Activated CD8-positive, alpha-beta memory T cell treated with anti-CD3 and anti-CD28 coated beads, Interleukin-2, amount 10 ng/mL, durations not matched to agents 7 days and 5 days (primary cell): Measurements from ENCODE around the gene S100A13. TPM values are rescaled to one million over a fixed set of nuclear protein-coding genes. Genes with fewer than 3 reads are reported as not detected.
"Not testable (repeated sequence)": the region's sequence is repeated elsewhere in the genome, so short reads cannot be mapped to it uniquely, and the experiment has no call there.

Experiments used
- ATAC-seq: fragments of 150-1000 bp; cut with Tn5 transposase; one replicate; pipeline ENCODE4 v1.10.0; 2021; ENCODE audit warnings: moderate library complexity
- CTCF ChIA-PET: fragments of 350-600 bp; sonication (Branson Sonifier 250); formaldehyde crosslinking; loops from one replicate; lab custom pipeline; 2021; ENCODE audit warnings: antibody characterized with exemption; lab: Charles Lee
- DNase-seq: peaks from one replicate; pipeline ENCODE4 v3.0.0-alpha.2; 2020
- H3K27ac Mint-ChIP-seq: one replicate; pipeline ENCODE4 v1.8.0; 2021; ENCODE audit warnings: mild to moderate bottlenecking, mixed read lengths
- H3K27me3 Mint-ChIP-seq: one replicate; pipeline ENCODE4 v1.8.0; 2021; ENCODE audit warnings: mixed read lengths
- H3K36me3 Mint-ChIP-seq: one replicate; pipeline ENCODE4 v1.8.0; 2021; ENCODE audit warnings: mild to moderate bottlenecking, mixed read lengths
- H3K4me1 Mint-ChIP-seq: one replicate; pipeline ENCODE4 v1.8.0; 2021; ENCODE audit warnings: mixed read lengths
- H3K4me3 Mint-ChIP-seq: one replicate; pipeline ENCODE4 v1.8.0; 2021; ENCODE audit warnings: mild to moderate bottlenecking, moderate library complexity, mixed read lengths
- H3K9me3 Mint-ChIP-seq: one replicate; pipeline ENCODE4 v1.8.0; 2022; ENCODE audit warnings: low read depth, mixed read lengths
- total RNA-seq, 2 experiments: library from RNA; stranded (reverse); gene quantifications; one replicate each; pipeline ENCODE4 v1.2.3, GENCODE V29; 2021

S100A13 gene
- total RNA-seq, 2 experiments from 2014 or later = 6.0 to 7.0 TPM

GRCh38 chr1:153643100-153643499, 15.8 kb upstream of the S100A13 start:
- Mint-ChIP-seq H3K9me3 (no peaks in the 10 kb centered on the region), H3K4me3 (no peak overlapping the region), H3K27ac (no peak overlapping the region), H3K36me3 (peaks cover 69% of the 10 kb centered on the region), H3K27me3 (no peaks in the 10 kb centered on the region), H3K4me1 (peaks cover 29% of the 10 kb centered on the region)
- no peak for ATAC-seq
- no peak for DNase-seq
- CTCF ChIA-PET = interaction anchor here (0.9 to 1.6 kb wide), 4 partner anchors 9 to 37 kb away, joined by 3 to 6 read pairs (median 4); partner anchors contain the start of gene CHTOP

- DNase-seq (no peak), ATAC-seq (no peak)
- Mint-ChIP-seq H3K4me1 (peaks cover 31% of the 10 kb centered on the region), H3K4me3 (no peak overlapping the region), H3K27me3 (no peaks in the 10 kb centered on the region), H3K9me3 (no peaks in the 10 kb centered on the region), H3K36me3 (peaks cover 70% of the 10 kb centered on the region), H3K27ac (no peak overlapping the region)
- CTCF ChIA-PET = interaction anchor here (1.4 kb wide), 1 partner anchor 8 kb away, joined by 5 read pairs; the partner anchor contains the start of gene CHTOP
Observed at GRCh38 chr1:153642161-153642560, 14.9 kb upstream of the S100A13 start.

- DNase-seq (no peak), ATAC-seq (no peak)
- no peak overlapping the region for H3K27ac Mint-ChIP-seq
- CTCF ChIA-PET = no interaction called here
- H3K36me3 Mint-ChIP-seq = peaks cover 73% of the 10 kb centered on the region
- no peaks in the 10 kb centered on the region for H3K27me3 Mint-ChIP-seq
- no peak overlapping the region for H3K4me3 Mint-ChIP-seq
- H3K4me1 Mint-ChIP-seq = peaks cover 32% of the 10 kb centered on the region
- H3K9me3 Mint-ChIP-seq = no peaks in the 10 kb centered on the region
Observed at GRCh38 chr1:153640861-153641260, 13.6 kb upstream of the S100A13 start.

- H3K27ac Mint-ChIP-seq, DNase-seq, H3K27me3 Mint-ChIP-seq, CTCF ChIA-PET, H3K4me3 Mint-ChIP-seq, ATAC-seq, H3K9me3 Mint-ChIP-seq: not testable (repeated sequence)
- Mint-ChIP-seq H3K36me3 (peaks cover 68% of the 10 kb centered on the region), H3K4me1 (peaks cover 31% of the 10 kb centered on the region)
Observed at GRCh38 chr1:153640213-153640612, 12.9 kb upstream of the S100A13 start.

GRCh38 chr1:153639280-153639679, 12.0 kb upstream of the S100A13 start:
- H3K27me3 Mint-ChIP-seq = no peaks in the 10 kb centered on the region
- H3K27ac Mint-ChIP-seq = no peak overlapping the region
- DNase-seq (no peak), ATAC-seq (no peak)
- H3K36me3 Mint-ChIP-seq = peaks cover 65% of the 10 kb centered on the region
- H3K4me3 Mint-ChIP-seq = no peak overlapping the region
- CTCF ChIA-PET = no interaction called here
- peaks cover 34% of the 10 kb centered on the region for H3K4me1 Mint-ChIP-seq
- H3K9me3 Mint-ChIP-seq = no peaks in the 10 kb centered on the region

- no peak for ATAC-seq
- H3K36me3 Mint-ChIP-seq = peaks cover 58% of the 10 kb centered on the region
- CTCF ChIA-PET = interaction anchor here (1.2 to 1.4 kb wide), 3 partner anchors 11 to 128 kb away, joined by 3 to 5 read pairs (median 4); partner anchors contain the start of gene S100A13
- no peak overlapping the region for H3K4me3 Mint-ChIP-seq
- H3K9me3 Mint-ChIP-seq = no peaks in the 10 kb centered on the region
- H3K4me1 Mint-ChIP-seq = peaks cover 34% of the 10 kb centered on the region
- H3K27ac Mint-ChIP-seq = no peak overlapping the region
- no peak for DNase-seq
- H3K27me3 Mint-ChIP-seq = no peaks in the 10 kb centered on the region
Observed at GRCh38 chr1:153638261-153638660, 11.0 kb upstream of the S100A13 start.

- ATAC-seq (no peak), DNase-seq (no peak)
- Mint-ChIP-seq H3K27ac (peak overlapping the region; percentile 100), H3K9me3 (no peaks in the 10 kb centered on the region), H3K4me1 (peaks cover 42% of the 10 kb centered on the region), H3K4me3 (no peak overlapping the region), H3K36me3 (peaks cover 49% of the 10 kb centered on the region), H3K27me3 (no peaks in the 10 kb centered on the region)
- CTCF ChIA-PET = interaction anchor here (1.6 kb wide), 1 partner anchor 10 kb away, joined by 5 read pairs; no protein-coding TSS in a partner anchor
Observed at GRCh38 chr1:153636312-153636711, 9.0 kb upstream of the S100A13 start.

- peak overlapping the region; percentile 99 for H3K4me3 Mint-ChIP-seq
- no peak for ATAC-seq
- CTCF ChIA-PET = interaction anchor here (1.5 to 3.6 kb wide), 7 partner anchors 8 to 351 kb away, joined by 4 to 26 read pairs (median 13); no protein-coding TSS in a partner anchor
- no peaks in the 10 kb centered on the region for H3K9me3 Mint-ChIP-seq
- peaks cover 45% of the 10 kb centered on the region for H3K36me3 Mint-ChIP-seq
- no peak for DNase-seq
- H3K27ac Mint-ChIP-seq = peak overlapping the region; percentile 100
- H3K4me1 Mint-ChIP-seq = peaks cover 41% of the 10 kb centered on the region
- no peaks in the 10 kb centered on the region for H3K27me3 Mint-ChIP-seq
Observed at GRCh38 chr1:153635872-153636271, 8.6 kb upstream of the S100A13 start.

GRCh38 chr1:153633754-153634665, 6.7 kb upstream of the S100A13 start, which contains the start of gene CHTOP:
CHTOP (plus strand) TSS chr1:153634066; CDS start chr1:153636589, 2,523 bp downstream.
- ATAC-seq (peak; percentile 92), DNase-seq (peak; percentile 99)
- Mint-ChIP-seq H3K4me1 (peaks cover 42% of the 10 kb centered on the region), H3K9me3 (no peaks in the 10 kb centered on the region), H3K36me3 (peaks cover 38% of the 10 kb centered on the region), H3K27me3 (no peaks in the 10 kb centered on the region), H3K27ac (peak within 1 kb of the TSS; percentile 100), H3K4me3 (peak within 1 kb of the TSS; percentile 99)
- CTCF ChIA-PET = interaction anchor here (1.1 to 3.6 kb wide), 18 partner anchors 9 to 353 kb away, joined by 3 to 26 read pairs (median 6); partner anchors contain the start of genes S100A4, S100A5 and S100A6

GRCh38 chr1:153633161-153633753, 6.0 kb upstream of the S100A13 start:
- H3K9me3 Mint-ChIP-seq = no peaks in the 10 kb centered on the region
- H3K4me3 Mint-ChIP-seq = peak overlapping the region; percentile 99
- ATAC-seq = no peak
- no peaks in the 10 kb centered on the region for H3K27me3 Mint-ChIP-seq
- H3K4me1 Mint-ChIP-seq = peaks cover 42% of the 10 kb centered on the region
- no peak for DNase-seq
- H3K27ac Mint-ChIP-seq = peak overlapping the region; percentile 100
- peaks cover 32% of the 10 kb centered on the region for H3K36me3 Mint-ChIP-seq
- CTCF ChIA-PET = interaction anchor here (1.1 to 3.6 kb wide), 12 partner anchors 9 to 123 kb away, joined by 3 to 26 read pairs (median 6); partner anchors contain the start of genes S100A4 and S100A6

GRCh38 chr1:153631047-153632022, 4.0 kb upstream of the S100A13 start:
- Mint-ChIP-seq H3K4me3 (no peak overlapping the region), H3K27ac (no peak overlapping the region)
- CTCF ChIA-PET = interaction anchor here (1.1 to 2.3 kb wide), 2 partner anchors 20 to 63 kb away, joined by 3 to 7 read pairs; no protein-coding TSS in a partner anchor

GRCh38 chr1:153630384-153630783, 3.1 kb upstream of the S100A13 start:
- Mint-ChIP-seq H3K9me3 (no peaks in the 10 kb centered on the region), H3K4me1 (peaks cover 25% of the 10 kb centered on the region), H3K4me3 (no peak overlapping the region), H3K36me3 (peaks cover 14% of the 10 kb centered on the region), H3K27ac (no peak overlapping the region), H3K27me3 (no peaks in the 10 kb centered on the region)
- DNase-seq = no peak
- no peak for ATAC-seq
- CTCF ChIA-PET = interaction anchor here (1.4 to 2.3 kb wide), 2 partner anchors 62 to 120 kb away, joined by 7 read pairs; no protein-coding TSS in a partner anchor

More at GRCh38 chr1:153631047-153632022, 4.0 kb upstream of the S100A13 start:
- Mint-ChIP-seq H3K9me3 (no peaks in the 10 kb centered on the region), H3K4me1 (peaks cover 31% of the 10 kb centered on the region), H3K27me3 (no peaks in the 10 kb centered on the region), H3K36me3 (peaks cover 19% of the 10 kb centered on the region)
- no peak for ATAC-seq
- no peak for DNase-seq
